ENCODE data around the gene RNF123.

The RNF123 gene

GRCh38 chr3:49756036-49756435 is 66.7 kb downstream of the RNF123 start:
- no peak for DNase-seq

- no peak for DNase-seq
Measured at GRCh38 chr3:49757197-49757596, 67.8 kb downstream of the RNF123 start.

- no peak for DNase-seq
Measured at GRCh38 chr3:49759226-49759625, 69.9 kb downstream of the RNF123 start.

GRCh38 chr3:49761661-49762060 is 72.3 kb downstream of the RNF123 start:
- no peak for DNase-seq

- DNase-seq: no peak
Measured at GRCh38 chr3:49763981-49764380, 74.6 kb downstream of the RNF123 start.

GRCh38 chr3:49769286-49769915 is 80.0 kb downstream of the RNF123 start:
- DNase-seq: no peak

- DNase-seq: no peak
Measured at GRCh38 chr3:49769926-49770325, 80.6 kb downstream of the RNF123 start.
